Renal cortical epithelial cell (primary cell): ENCODE results near the gene CFAP74. TPM values are rescaled to one million over a fixed set of nuclear protein-coding genes. Genes with fewer than 3 reads are reported as not detected.

Source experiments
- DNase-seq: peaks from one replicate; pipeline ENCODE4 v3.0.0-alpha.2; 2011; ENCODE audit warnings: low read depth
- total RNA-seq: library from RNA; depleted of rRNA; stranded (reverse); fragments of >200 nt; gene quantifications from 2 replicates; pipeline ENCODE4 v1.2.3, GENCODE V29; 2014

CFAP74 gene, protein sequence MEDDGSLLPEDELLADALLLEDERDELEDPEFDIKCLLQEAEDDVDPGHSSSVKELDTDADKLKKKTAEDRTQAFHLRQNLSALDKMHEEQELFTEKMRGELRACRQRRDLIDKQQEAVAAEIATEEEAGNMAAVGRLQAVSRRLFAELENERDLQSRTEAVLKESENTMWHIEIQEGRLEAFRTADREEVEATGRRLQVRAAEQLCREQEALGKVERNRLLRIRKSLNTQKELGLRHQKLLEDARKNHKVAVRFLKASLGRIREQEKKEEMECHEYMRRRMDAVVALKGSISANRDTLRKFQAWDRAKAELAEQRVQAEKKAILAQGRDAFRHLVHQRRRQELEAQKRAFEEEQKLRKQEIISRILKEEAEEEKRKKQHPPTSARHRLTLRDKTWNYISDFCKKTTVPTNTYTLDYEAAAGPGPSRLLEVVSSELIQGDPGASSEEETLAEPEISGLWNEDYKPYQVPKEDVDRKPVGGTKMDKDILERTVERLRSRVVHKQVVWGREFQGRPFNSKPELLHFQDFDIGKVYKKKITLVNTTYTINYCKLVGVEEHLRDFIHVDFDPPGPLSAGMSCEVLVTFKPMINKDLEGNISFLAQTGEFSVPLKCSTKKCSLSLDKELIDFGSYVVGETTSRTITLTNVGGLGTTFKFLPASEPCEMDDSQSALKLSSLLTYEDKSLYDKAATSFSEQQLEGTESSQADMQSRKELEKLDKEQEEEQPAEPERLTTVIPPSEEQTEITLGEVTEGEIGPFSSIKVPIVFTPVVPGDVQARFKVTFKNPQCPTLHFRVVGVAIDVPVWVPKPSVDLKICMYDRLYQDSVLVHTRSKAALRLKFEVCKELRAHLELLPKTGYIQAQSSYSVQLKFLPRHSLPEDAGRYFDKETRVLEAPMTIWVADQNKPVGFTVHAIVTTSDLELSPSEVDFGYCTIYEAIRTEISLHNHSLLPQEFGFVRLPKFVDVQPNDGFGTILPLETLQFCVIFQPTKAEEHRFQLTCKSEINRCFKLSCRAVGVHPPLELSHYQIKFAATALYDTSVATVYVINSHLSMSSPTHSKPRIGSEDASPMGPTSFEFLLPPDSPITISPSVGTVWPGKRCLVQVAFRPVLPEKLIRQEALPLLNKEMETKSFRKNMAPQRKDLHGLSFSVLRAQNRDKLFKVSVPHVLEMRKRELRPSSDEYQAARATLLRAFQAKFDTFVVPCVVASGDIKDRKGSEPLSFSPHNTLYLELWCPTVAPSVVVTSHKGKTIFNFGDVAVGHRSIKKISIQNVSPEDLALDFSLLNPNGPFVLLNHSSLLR (N-terminal part only)
- total RNA-seq = not detected in 2 replicates

DNA sequence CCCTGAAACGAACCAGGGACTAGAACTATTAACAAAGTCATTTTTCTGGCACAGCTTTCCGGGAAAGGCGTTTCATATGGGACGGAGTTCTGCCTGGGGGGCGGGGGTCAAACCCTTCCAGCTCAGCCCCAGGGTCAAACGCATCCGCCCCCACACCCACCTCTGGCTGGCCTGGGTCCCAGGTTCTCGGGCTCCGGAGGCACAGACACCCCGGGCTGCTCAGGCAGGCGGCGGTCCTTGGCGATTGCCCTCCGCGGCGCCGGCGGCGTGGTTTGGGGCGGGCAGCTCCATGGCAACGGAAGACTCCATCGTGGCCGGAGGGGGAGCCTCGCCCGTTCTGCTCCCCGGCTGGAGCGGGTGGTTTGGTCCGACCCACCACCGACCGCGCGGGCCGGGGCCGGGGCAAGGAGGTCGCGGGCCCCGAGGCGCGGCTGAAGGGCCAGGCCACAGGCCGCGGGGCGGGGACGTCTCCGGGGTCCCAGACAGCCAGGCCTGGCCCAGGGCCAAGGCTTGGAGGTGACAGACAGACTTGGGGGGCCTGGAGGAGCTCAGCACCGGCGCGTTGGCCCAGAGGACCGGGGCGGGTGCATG, at the start of gene CFAP74:
Gene CFAP74, minus strand, starts transcription at position 246 of the 591 bp plus-strand sequence. CDS start 12,830 bp downstream, outside the sequence.
- DNase-seq = no peak

DNA sequence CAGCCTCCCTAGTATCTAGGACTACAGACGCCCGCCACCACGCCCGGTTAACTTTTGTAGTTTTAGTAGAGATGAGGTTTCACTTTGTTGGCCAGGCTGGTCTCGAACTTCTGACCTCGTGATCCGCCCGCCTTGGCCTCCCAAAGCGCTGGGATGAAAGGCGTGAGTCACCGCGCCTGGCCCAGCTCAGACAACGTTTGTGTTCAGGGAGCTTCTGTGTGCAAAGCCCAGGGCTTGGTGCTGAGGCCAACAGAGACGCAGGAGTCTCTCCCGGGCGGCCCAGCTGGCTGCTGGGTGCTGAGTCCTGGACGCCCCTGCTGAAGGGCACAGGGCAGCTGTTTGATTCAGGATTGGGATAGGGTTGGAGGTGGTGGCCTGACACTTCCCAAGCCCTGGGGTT, 49.6 kb upstream of the CFAP74 start:
- DNase-seq = no peak

DNA sequence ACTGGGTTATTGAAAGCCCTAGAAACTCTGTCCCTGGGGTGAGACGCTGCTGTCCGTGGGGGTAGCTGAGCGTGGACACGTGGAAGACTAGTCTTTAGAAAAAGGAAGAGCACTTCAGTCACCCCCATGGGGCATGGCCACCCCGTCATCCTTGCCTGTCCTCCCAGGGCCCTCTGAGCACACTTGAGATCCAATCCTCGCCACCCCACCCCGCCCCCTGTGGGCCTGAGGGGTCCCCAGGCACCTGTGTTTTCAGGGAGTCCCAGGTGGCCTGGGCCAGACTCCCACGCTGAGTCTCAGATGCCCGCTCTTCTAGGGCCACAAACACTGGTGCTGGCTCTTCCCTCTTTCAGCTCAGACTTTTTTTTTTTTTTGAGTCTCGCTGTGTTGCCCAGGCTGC, 49.2 kb upstream of the CFAP74 start:
- DNase-seq = no peak

DNA sequence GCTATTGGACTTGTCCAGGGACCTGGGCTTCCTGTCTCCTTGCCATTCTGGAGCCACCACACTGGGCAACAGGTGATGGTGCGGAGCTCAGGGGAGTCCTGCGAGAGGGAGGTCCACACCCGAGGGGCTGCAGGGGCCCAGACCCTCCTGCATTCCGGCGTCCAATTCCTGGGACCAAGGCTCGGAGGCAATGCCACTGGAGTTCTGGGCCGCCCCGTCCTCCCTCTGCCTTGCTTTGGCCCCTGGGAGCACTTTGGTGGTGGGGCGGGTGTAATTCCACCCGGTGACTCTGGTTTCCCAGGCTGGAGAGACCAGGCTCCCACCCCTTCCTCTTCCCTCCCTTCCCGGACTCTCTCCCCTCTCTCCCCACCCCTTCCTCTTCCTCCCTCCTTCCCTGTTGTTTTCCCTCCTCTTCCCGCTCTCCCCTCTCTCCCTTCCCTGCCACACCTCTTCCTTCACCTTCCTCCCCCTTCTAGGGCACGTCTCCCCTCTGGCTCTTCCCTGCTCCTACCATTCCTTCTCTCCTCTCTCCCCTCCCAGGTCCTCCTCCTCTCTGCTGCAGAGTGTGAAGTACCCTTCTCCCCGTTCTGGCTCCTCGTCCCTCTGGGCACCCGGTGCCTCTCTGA, 48.6 kb upstream of the CFAP74 start:
- DNase-seq = no peak

DNA sequence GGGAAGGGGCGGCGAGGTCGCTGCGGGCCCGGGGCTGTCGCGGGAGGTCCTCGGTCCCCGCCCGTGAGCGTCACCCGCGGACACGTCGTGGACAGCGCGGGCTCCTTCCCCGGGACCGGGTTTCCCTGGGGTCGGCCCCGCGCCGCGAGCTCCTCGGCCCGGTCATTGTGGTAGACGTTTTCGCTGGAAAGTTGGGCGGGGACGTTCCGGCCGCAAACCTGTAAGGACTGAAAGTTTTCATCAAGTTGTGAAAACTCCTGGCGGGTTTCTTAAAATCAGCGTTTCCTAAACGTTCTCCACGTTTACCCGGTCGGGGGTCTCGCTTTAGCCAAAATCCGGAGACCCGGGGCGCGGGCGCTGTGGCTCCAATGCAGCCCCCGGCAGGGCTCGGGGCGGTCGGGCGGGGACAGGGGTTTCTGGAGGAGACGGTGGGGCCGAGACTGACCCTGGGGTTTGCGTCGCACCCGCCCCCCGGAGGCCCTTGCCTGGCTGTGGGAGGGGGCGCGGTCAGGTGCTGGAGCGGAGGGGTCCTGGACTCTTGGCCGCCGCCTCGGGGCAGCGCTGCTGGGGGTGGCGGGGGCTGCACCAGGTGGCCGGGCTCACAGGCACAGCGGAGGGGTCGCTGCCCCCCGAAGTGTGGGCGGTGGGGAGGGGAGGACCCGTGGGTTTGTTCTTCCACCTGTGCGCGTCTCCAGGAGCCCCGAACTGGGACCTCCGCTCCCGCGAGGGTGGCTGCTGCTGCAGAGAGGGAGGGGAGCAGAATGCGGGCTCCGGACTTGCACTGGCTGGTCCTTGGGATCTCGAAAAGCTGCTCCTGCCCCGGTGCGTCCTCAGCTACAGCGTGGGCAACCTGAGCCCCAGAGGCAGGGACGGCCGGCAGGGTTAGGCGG, 47.5 kb upstream of the CFAP74 start:
- no peak for DNase-seq

DNA sequence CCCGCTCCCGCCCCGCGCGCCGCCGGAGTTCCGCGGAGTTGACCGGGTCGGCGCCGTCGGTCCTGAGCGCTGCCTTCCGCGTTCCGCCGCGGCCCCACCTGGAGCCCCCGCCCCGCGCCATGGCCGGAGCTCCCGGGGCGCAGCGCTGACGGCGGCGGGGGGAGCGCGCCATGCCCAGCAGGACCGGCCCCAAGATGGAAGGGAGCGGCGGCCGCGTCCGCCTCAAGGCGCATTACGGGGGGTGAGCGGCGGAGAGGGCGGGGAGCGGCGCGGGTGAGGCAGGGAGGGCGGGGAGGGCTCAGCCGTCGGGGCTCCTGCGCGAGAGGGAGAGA, 46.8 kb upstream of the CFAP74 start:
- DNase-seq = no peak

DNA sequence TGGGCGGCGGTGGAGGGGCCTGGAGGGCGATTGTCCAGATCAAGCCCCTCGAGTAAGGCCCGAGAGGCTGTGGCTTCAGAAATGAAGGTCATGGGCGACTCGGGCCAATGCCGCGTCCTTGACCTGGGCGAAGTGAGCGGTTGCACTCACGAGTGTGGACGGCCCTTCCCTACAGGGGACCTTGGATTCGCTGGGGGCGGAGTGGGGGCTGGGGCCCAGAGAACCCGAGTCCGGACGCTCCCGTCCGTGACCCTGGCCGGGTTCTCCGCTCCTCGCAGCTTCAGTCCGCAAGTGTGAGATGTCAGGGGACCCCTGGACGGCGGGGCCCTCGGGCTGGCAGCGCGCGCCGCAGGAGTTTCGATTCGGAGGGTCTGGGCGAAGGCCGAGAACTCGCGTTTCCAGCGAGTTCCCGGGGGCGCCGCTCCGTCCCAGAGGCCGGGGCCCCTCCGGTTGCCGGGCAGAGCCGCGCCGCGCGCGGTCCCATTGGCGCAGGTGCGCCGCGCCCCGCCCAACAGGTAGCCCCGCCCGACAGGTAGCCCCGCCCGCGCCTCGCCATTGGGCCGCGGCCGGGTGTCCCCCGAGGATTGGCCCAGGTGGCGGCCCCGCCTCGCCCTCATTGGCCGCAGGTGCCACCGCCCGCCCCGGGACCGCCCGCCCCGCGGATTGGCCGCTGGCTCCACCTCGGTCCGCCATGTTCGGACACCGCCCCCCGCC, 46.3 kb upstream of the CFAP74 start, which contains the start of gene PRKCZ:
Gene PRKCZ, plus strand, starts transcription at position 694 of the 714 bp plus-strand sequence. CDS start 220 bp downstream, outside the sequence.
- DNase-seq = peak; percentile 60

DNA sequence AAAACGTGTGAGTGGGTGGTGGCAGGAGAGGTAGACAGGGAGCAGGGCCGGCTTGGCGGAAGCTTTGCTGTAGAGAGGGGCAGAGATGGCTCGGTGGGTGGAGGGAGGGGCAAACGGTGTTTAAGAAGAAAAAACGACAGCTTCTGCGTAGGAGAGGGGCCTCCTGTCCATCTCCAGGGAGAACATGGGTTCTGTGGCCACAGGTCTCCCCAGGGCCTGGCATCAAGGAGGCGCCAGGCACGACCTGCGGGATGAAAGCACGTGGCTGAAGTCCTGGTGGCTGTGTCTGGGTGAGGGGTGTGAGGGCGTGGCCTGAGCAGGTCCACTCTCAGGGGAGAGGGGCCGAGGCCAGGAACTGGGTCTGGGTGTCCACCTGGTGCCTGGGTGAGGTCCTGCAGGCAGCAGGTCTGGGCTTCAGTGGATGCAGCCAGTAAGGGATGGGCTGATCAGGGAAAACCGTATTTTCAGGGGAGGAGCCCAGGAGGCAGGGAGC, 45.7 kb upstream of the CFAP74 start:
- peak; percentile 29 for DNase-seq

DNA sequence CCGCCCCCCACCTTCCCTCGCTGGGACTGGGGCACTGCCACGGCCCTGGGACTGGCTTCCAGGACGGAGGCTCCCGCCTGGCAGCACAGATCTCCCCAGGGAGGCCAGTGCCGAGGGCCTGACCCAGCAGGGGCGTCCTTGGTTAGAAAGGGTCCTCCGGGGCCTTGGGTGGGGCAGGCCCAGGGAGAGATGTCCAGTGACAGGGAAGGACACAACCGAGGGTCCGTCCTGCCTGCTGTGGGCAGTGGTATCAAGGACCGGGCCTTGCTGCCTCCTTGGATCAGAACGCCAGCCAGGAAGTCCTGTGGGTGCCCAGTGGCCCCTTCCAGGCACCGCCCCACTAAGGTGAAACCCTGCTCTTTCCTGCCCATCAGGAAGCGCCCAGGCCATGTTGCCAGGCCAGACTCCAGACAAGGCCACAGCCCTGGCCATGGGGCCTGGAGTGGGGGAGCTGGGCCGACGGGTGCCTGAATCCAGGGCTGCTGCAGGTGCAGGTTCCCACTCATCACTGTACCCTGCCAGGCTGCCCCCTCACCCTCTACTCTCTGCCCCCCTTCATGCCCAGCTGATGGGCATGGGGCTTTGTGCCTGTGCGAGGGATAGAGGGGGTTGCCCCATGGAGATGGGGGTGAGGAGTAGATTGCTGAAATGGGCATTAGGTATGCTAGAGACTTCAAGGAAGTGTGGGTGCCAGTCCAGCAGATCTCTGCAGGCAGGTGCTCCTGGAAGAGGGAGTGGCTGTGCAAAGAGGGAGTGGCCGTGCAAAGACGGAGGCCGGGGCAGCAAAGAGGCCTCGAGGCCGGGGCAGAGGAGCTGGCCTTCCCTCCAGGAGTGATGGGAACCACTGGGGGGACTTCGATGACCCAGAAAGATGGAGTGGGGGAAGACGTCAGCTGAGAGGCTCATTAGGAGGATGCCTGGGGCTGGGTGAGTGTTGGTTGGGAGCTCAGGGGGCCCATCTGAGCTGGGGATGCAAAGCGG, 44.5 kb upstream of the CFAP74 start:
- DNase-seq = no peak

DNA sequence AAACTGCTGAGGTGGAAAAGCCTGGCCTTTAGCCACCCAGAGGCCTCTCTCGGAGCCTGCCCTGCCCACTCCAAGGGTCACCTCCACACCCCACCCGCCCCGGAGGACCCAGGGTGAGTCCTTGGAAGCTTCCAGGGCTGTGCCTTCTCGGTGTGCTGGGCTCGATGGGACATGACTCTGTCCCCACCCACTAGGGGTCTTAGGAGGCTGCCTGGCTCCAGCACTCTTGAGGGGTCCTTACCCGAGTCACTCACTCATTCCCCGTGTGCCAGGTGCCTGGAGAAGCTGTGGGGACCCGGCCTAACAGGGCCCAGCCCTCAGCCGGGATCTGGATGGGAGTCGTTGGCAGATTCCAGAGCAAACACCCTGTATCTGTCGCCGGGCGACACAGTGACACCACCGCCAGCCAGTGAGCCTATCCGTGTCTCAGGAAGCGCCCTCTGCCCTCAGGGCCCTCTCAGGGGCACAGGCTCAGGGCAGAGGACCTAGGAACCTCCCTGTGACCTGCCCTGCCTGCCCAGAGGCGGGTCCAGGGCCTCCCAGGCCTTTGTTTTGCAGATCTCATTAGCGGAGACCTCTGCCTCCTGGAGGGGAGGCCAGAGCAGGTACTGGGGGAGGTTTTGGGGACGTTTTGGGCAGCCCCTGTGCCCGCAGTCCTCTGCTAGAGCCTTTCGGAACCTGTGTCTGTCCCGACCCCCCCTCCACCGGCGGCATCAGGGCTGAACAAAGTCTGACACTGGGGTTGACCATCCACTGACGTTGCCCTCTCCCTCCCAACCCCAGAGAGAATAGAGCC, 43.6 kb upstream of the CFAP74 start:
- DNase-seq = no peak

DNA sequence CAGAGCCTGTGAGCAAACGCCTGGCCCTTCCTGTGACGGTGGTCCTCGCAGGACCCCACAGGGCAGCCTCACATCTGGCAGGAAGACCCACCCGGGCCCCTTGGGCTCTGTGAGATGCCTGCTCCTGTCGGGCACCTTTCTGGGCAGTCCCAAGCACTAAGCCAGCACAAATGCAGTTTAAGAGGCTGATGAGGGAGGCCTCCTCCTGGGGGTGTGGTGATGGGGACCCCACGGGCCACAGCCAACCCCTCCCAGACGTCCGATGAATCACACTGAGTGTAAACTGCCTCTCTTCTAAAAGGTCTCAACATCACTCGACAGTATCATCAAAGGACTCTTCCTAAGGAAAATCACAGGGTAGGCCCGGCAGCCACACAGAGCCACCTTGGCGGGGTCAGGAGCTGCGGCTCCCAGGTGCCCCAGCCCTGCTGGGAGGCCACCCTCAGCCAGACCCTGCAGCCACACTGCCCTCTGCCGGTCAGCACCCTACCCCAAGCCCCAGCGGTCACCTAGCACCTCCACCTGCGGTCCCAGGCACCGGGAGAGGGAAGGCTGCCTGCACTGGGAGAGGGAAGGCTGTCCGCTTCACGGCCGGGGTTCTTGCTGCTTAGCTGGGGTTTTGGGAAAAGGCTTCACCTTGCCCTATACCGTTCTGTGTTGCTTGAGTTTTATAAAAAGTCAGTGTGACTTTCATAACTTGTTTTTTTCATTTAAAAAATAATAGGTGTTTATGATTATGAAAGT, 42.8 kb upstream of the CFAP74 start:
- peak; percentile 31 for DNase-seq

DNA sequence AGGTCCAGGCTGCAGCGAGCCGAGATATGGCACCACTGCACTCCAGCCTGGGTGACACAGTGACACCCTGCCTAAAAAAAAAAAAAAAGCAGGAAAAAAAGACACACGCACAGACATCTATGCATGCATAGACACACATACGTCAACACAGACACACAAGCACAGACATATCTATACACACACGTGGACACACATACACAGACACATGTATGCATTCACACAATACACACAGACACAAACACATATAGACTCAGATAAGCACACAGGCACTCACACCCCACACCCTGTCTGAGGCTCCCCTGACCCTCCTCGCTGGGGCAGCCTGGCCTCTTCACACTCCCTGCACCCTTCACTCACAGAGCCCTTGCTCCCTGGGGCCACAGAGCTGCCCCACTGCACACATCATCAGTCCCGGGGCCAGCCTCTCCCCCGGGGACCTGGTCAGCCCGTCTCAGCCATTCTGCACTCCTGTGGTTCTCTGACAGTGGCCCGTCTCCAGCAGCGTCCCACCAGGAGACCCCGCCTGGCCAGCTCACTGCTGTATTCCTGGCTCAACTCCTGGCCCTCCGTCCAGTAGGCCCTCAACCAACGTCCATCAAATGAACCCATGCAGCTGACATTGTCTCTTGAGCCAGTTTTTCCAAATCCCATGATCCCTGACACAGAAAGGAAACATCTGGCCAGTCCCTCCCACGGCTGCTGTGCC, 42.0 kb upstream of the CFAP74 start:
- DNase-seq = no peak

DNA sequence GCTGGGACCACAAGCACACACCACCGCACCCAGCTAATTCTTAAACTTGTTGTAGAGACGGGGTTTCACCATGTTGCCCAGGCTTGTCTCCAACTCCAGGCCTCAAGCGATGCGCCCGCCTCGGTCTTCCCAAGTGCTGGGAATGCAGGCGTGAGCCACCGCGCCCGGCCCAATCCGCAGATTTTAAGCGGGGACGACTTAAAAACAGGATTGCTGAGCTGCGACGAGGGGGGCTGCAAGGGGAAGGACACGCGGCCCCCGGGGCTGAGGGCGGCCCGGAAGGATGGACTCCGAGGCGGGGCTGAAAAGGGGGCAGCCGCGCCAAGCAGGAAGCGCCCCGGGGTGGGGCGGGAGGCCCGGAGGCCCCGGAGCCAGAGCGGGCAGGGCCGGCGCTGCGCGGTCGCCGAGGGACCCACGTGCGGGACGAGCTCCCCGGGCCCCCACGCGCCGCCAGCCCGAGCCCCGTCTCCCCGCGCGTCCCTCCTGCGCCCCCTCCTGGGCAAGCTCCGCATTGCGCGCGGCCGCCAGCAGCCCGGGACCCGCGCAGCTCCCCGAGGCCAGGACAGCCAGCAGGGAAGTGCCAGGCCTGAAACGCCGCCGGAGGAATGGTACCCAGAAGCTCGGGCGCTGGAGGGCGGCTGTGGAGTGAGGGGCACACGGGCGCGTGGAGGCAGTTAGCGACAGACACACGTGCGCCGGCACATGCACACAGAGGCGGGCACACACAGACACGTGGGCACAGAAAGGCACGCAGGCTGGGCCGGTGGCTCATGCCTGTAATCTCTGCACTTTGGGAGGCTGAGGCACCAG, 41.1 kb upstream of the CFAP74 start:
- no peak for DNase-seq

DNA sequence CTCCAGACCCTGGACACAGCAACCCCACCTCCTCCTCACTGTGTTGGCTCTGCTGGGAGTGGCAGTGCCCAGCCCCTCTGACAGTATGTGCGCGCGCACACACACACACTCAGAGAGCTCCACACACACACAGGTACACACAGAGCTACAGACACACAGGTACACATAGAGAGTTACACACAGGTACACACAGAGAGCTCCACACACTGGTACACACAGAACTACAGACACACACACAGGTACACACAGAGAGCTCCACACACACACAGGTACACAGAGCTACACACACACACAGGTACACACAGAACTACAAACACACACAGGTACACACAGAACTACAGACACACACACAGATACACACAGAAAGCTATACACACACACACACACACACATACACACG, 40.3 kb upstream of the CFAP74 start:
- DNase-seq = no peak
